SK-N-SH (cell line): ENCODE results near the gene PIP5K1B.

ENCODE experiments used
- NFIC ChIP-seq: IDR thresholded peaks from 2 replicates; pipeline ENCODE4 v1.4.0; 2012; ENCODE audit warnings: borderline replicate concordance
- RAD21 ChIP-seq: IDR thresholded peaks from 2 replicates; pipeline ENCODE4 v1.6.1; 2012; ENCODE audit warnings: mild to moderate bottlenecking, low read length
- TAF1 ChIP-seq: IDR thresholded peaks from 2 replicates; pipeline ENCODE4 v1.6.1; 2012; ENCODE audit warnings: low read depth, mild to moderate bottlenecking, low read length, moderate library complexity, borderline replicate concordance
- TEAD4 ChIP-seq: IDR thresholded peaks from 2 replicates; pipeline ENCODE4 v1.4.0; 2012; ENCODE audit warnings: mild to moderate bottlenecking, borderline replicate concordance; ENCODE audit not compliant: insufficient read depth
- TF ChIP-seq, protein P1 (sequence below): IDR thresholded peaks from 2 replicates; pipeline ENCODE4 v1.4.0; 2012; ENCODE audit warnings: low read depth
- TF ChIP-seq, protein P2 (sequence below): fragments of 200-600 bp; sonication (generic); IDR thresholded peaks from 2 replicates; pipeline ENCODE4 v1.6.1; 2017; ENCODE audit warnings: antibody characterized with exemption, mild to moderate bottlenecking, moderate library complexity

DNA sequence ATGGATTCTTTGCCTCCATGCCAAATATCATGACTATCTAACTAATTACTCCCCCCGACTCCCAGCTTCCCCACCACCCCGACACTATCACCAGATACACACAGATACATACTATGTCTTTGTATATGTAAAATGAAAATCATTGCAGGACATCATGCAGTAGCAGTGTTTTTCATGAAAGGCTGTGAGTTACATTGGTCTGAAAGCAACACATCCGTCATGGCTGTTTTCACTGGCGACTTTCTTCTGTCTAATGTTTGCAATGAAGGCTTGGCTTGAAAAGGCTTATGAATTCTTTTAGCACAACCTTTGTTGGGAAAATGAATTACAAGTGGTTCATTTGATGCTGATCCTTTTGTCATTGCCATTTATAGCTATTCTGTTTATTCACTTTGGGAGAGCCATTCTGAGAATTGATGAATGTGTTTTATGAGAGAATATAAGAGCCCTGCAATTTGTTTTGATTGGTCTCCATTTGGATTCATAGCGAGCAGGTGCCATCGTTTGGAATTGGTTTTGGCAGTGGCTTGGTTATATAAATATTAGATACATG lies 103.4 kb downstream of the PIP5K1B start:
- TF ChIP-seq RAD21, result no peak
- TF ChIP-seq, protein P1, sequence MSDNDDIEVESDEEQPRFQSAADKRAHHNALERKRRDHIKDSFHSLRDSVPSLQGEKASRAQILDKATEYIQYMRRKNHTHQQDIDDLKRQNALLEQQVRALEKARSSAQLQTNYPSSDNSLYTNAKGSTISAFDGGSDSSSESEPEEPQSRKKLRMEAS, result no peak
- no peak for TF ChIP-seq NFIC
- TF ChIP-seq, protein P2, sequence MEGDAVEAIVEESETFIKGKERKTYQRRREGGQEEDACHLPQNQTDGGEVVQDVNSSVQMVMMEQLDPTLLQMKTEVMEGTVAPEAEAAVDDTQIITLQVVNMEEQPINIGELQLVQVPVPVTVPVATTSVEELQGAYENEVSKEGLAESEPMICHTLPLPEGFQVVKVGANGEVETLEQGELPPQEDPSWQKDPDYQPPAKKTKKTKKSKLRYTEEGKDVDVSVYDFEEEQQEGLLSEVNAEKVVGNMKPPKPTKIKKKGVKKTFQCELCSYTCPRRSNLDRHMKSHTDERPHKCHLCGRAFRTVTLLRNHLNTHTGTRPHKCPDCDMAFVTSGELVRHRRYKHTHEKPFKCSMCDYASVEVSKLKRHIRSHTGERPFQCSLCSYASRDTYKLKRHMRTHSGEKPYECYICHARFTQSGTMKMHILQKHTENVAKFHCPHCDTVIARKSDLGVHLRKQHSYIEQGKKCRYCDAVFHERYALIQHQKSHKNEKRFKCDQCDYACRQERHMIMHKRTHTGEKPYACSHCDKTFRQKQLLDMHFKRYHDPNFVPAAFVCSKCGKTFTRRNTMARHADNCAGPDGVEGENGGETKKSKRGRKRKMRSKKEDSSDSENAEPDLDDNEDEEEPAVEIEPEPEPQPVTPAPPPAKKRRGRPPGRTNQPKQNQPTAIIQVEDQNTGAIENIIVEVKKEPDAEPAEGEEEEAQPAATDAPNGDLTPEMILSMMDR, result no peak
- no peak for TF ChIP-seq TAF1
- no peak for TF ChIP-seq TEAD4
